SU-DHL-6 (cell line): ENCODE measurements around the gene ZNF280D.

ENCODE experiments used
- CTCF ChIP-seq: fragments of 200-600 bp; sonication (generic); IDR thresholded peaks from one replicate; pipeline ENCODE4 v1.5.1; 2017; ENCODE audit warnings: antibody characterized with exemption, mild to moderate bottlenecking, low read length, moderate library complexity; ENCODE audit not compliant: insufficient read depth, poor library complexity, severe bottlenecking
- EZH2phosphoT487 ChIP-seq: fragments of 200-600 bp; sonication (generic), shearing (Covaris generic); conservative IDR thresholded peaks from 2 replicates; pipeline ENCODE4 v1.6.1; 2018; ENCODE audit warnings: mild to moderate bottlenecking, antibody characterized with exemption, low read length, moderate library complexity, mixed read lengths

GRCh38 chr15:56678571-56678970 lies 54.7 kb downstream of the ZNF280D start:
- no peak for TF ChIP-seq CTCF
- no peak for TF ChIP-seq EZH2phosphoT487
